Ovary (tissue), 9 donors: Measurements from ENCODE around the gene IMMP2L. TPM values are rescaled to one million over a fixed set of nuclear protein-coding genes. Genes with fewer than 3 reads are reported as not detected.

ENCODE experiments used
- DNase-seq, 5 donors: peaks; one replicate each; pipeline ENCODE4 v3.0.0-alpha.2; 2019 to 2020
- H3K27ac ChIP-seq, 2 donors: fragments of 200-600 bp; one replicate each; pipeline versions ENCODE4 v1.5.1 to v1.8.0; 2019 to 2022
- H3K27me3 ChIP-seq: fragments of 200-600 bp; one replicate; pipeline ENCODE4 v1.8.0; 2022
- H3K36me3 ChIP-seq: fragments of 200-600 bp; sonication (generic); one replicate; pipeline ENCODE4 v1.5.1; 2019
- H3K4me1 ChIP-seq: one replicate; pipeline ENCODE4 v1.8.1; 2013; ENCODE audit warnings: mild to moderate bottlenecking, moderate library complexity; ENCODE audit not compliant: insufficient read depth
- H3K4me3 ChIP-seq: fragments of 200-600 bp; sonication (generic); one replicate; pipeline ENCODE4 v1.5.1; 2017
- H3K9me3 ChIP-seq, 2 donors: fragments of 200-600 bp in 1 of 2; sonication (generic) in 1 of 2; one replicate each; pipeline versions ENCODE4 v1.5.1 to v1.8.1; 2013 to 2019; ENCODE audit warnings: mild to moderate bottlenecking in 1 of 2, moderate library complexity in 1 of 2
- CTCF ChIP-seq, 3 donors: fragments of 450-650 bp in 2 of 3; fragments of 200-600 bp in 1 of 3; IDR thresholded peaks; one replicate each; pipeline versions ENCODE4 v1.5.1 to v1.8.0; 2016 to 2022; ENCODE audit warnings: antibody characterized with exemption in 3 of 3, mild to moderate bottlenecking in 1 of 3
- EP300 ChIP-seq: sonication (generic); formaldehyde crosslinking; IDR thresholded peaks from one replicate; pipeline ENCODE4 v1.6.1; 2017; ENCODE audit warnings: antibody characterized with exemption
- POLR2A ChIP-seq: fragments of 450-650 bp; IDR thresholded peaks from one replicate; pipeline ENCODE4 v1.6.1; 2017; ENCODE audit warnings: antibody characterized with exemption, mild to moderate bottlenecking, moderate library complexity
- WGBS, 3 donors: extraction: QIAGEN DNeasy Blood & Tissue Kit in 1 of 3; methylation state at CpG; one replicate each; pipeline versions ENCODE4 v1.1.5 to v1.1.7; 2013 to 2017; 5-methylcytosine and 5-hydroxymethylcytosine counted together
- intact Hi-C, 4 donors: fragments of 100-400 bp; cut with DNase I; formaldehyde crosslinking; loops; one replicate each; pipeline versions ENCODE4 v1.11.0 to v1.15.1; 2022 to 2023
- polyA plus RNA-seq, 2 donors: library from polyadenylated mRNA; stranded (reverse); fragments of 200-250 nt in 1 of 2; fragments of 350-450 nt in 1 of 2; fragmentation: Illumina TruSeq in 1 of 2; extraction: RNeasy Lipid Tissue Mini Kit (QIAGEN cat#74804) in 1 of 2; gene quantifications; one replicate each; pipeline ENCODE4 v1.2.3, GENCODE V29; 2013 to 2014
- total RNA-seq, 7 donors: library from RNA; depleted of rRNA in 2 of 7; stranded (reverse); fragments of >200 nt in 2 of 7; fragmentation: NEBNext Ultra II Directional in 3 of 7; extraction: Animal tissue kit (Norgen Biotek cat#: 25700) in 3 of 7; gene quantifications; one replicate each; pipeline versions ENCODE4 v1.1.0 to v1.2.4, GENCODE V29; 2016 to 2023
- donor health status: DM: no; HTN: no; CAD: no; lungs with moderate emphysema.
- donor health status: DM: no; HTN: no; CAD: no.
- donor health status: Bipolar disorder and iron deficiency.
- donor health status: DM: yes; HTN: yes; CAD: no.
- donor health status: DM: no; HTN: no; CAD: no.
- donor health status: DM: yes; HTN: yes; CAD: no.

IMMP2L gene
- total and polyA plus RNA-seq, 9 donors = 19.5 to 36.9 (median 29.9) TPM

GRCh38 chr7:111067251-111067650 lies 495.0 kb downstream of the IMMP2L start:
- no peak overlapping the region for H3K4me3 ChIP-seq
- no peaks in the 10 kb centered on the region for H3K27me3 ChIP-seq
- H3K36me3 ChIP-seq = no peaks in the 10 kb centered on the region
- intact Hi-C loops = no loop called here
- H3K27ac ChIP-seq = no peak overlapping the region
- DNase-seq = no peak
- TF ChIP-seq CTCF (IDR thresholded peaks at IDR 0.05) = no peak
- TF ChIP-seq EP300 = no peak
- TF ChIP-seq POLR2A = no peak
- no peaks in the 10 kb centered on the region for H3K4me1 ChIP-seq
- WGBS, 3 donors = 93 to 97% (median 96%) methylated on average over 4 of the region's 4 CpGs
- H3K9me3 ChIP-seq = peaks cover 0 to 7% of the 10 kb centered on the region in 2 donors

DNA sequence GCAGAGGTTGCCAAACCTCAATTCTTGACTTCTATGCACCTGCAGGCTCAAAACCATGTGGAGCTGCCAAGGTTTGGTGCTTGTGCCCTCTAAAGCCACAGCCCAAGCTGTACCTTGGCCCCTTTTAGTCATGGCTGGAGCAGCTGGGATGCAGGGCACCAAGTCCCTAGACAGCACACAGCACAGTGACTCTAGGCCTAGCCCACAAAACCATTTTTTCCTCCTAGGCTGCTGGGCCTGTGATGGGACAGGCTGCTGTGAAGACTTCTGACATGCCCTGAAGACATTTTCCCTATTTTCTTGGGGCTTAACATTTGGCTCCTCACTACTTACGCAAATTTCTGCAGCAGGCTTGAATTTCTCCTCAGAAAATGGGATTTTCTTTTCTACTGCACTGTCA lies 499.1 kb downstream of the IMMP2L start:
- TF ChIP-seq CTCF (IDR thresholded peaks at IDR 0.05) (no peak), EP300 (no peak), POLR2A (no peak)
- no peak for DNase-seq
- intact Hi-C loops = no loop called here
- no peaks in the 10 kb centered on the region for H3K27me3 ChIP-seq
- no peaks in the 10 kb centered on the region for H3K36me3 ChIP-seq
- H3K9me3 ChIP-seq = peaks cover 0 to 7% of the 10 kb centered on the region in 2 donors
- WGBS, 3 donors = 98 to 100% (median 100%) methylated on average over 1 of the region's 1 CpG
- H3K4me1 ChIP-seq = no peaks in the 10 kb centered on the region
- H3K4me3 ChIP-seq = no peak overlapping the region
- H3K27ac ChIP-seq = no peak overlapping the region

GRCh38 chr7:111059833-111060232 lies 502.5 kb downstream of the IMMP2L start:
- peaks cover 0 to 7% of the 10 kb centered on the region in 2 donors for H3K9me3 ChIP-seq
- no peak overlapping the region for H3K27ac ChIP-seq
- H3K36me3 ChIP-seq = no peaks in the 10 kb centered on the region
- no peak overlapping the region for H3K4me3 ChIP-seq
- intact Hi-C loops = no loop called here
- no peak for DNase-seq
- TF ChIP-seq CTCF (IDR thresholded peaks at IDR 0.05) (no peak), EP300 (no peak), POLR2A (no peak)
- H3K4me1 ChIP-seq = no peaks in the 10 kb centered on the region
- no peaks in the 10 kb centered on the region for H3K27me3 ChIP-seq

- Histone ChIP-seq H3K27ac (no peak overlapping the region), H3K27me3 (no peaks in the 10 kb centered on the region), H3K4me3 (no peak overlapping the region), H3K4me1 (no peaks in the 10 kb centered on the region), H3K36me3 (no peaks in the 10 kb centered on the region), H3K9me3 (no peaks in the 10 kb centered on the region)
- TF ChIP-seq EP300 (no peak), CTCF (IDR thresholded peaks at IDR 0.05) (no peak), POLR2A (no peak)
- DNase-seq = no peak
- WGBS, 3 donors = 94 to 95% (median 94%) methylated on average over 4 of the region's 4 CpGs
- intact Hi-C loops = no loop called here
Observed at GRCh38 chr7:111057066-111057465, 505.2 kb downstream of the IMMP2L start.

- TF ChIP-seq POLR2A = no peak
- no peak for TF ChIP-seq CTCF (IDR thresholded peaks at IDR 0.05)
- TF ChIP-seq EP300 = no peak
- H3K4me3 ChIP-seq = no peak overlapping the region
- intact Hi-C loops = no loop called here
- H3K27ac ChIP-seq = no peak overlapping the region
- no peak for DNase-seq
- no peaks in the 10 kb centered on the region for H3K4me1 ChIP-seq
- no peaks in the 10 kb centered on the region for H3K36me3 ChIP-seq
- no peaks in the 10 kb centered on the region for H3K27me3 ChIP-seq
- no peaks in the 10 kb centered on the region for H3K9me3 ChIP-seq
- WGBS, 3 donors = 94 to 98% (median 96%) methylated on average over 2 of the region's 2 CpGs
Observed at GRCh38 chr7:111056371-111056770, 505.9 kb downstream of the IMMP2L start.
